HUES48 (cell line): Measurements from ENCODE around the gene VCAN.

Source experiments
- H3K27ac ChIP-seq: one replicate; pipeline ENCODE4 v1.7.0; 2013; ENCODE audit warnings: low read depth, low read length, inconsistent platforms
- H3K27me3 ChIP-seq: 2 replicates; pipeline ENCODE4 v1.6.1; 2013; ENCODE audit warnings: mild to moderate bottlenecking, low read length; ENCODE audit not compliant: control insufficient read depth, insufficient read depth
- H3K36me3 ChIP-seq: 2 replicates; pipeline ENCODE4 v1.6.1; 2013; ENCODE audit warnings: low read length; ENCODE audit not compliant: control insufficient read depth, insufficient read depth
- H3K4me1 ChIP-seq: 2 replicates; pipeline ENCODE4 v1.6.1; 2013; ENCODE audit warnings: mild to moderate bottlenecking, low read length; ENCODE audit not compliant: control insufficient read depth, insufficient read depth
- H3K4me3 ChIP-seq: 2 replicates; pipeline ENCODE4 v1.5.1; 2013; ENCODE audit warnings: mild to moderate bottlenecking, low read depth, low read length
- H3K9ac ChIP-seq: 2 replicates; pipeline ENCODE4 v1.6.1; 2013; ENCODE audit warnings: mild to moderate bottlenecking, low read depth, low read length, moderate library complexity
- H3K9me3 ChIP-seq: 2 replicates; pipeline ENCODE4 v1.6.1; 2013; ENCODE audit warnings: low read length; ENCODE audit not compliant: control insufficient read depth, insufficient read depth

VCAN gene

DNA sequence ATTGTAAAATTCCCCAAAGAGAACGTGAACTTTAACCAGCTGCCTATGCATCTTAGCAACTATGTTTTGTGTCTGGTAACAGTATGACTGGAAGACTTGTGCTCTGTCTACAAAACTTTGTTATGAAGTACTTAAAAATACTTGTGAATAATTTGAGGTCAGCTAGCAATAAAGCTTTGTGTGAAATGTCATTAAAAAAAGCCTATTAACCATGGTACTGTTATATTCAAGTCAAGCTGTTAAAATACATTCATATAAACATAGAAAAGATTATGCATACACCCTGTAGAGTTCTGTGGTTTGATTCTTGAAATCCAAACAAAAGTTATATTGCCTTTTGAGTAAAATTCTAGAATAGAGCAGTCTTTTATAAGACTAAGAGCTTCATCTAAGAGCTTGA, 60.1 kb downstream of the VCAN start:
- H3K9me3 ChIP-seq, result no peaks in the 10 kb centered on the region
- H3K9ac ChIP-seq, result no peak overlapping the region
- no peaks in the 10 kb centered on the region; the same call in 1 of the 2 replicates for H3K4me1 ChIP-seq
- peaks cover 41% of the 10 kb centered on the region for H3K36me3 ChIP-seq
- no peak overlapping the region for H3K27ac ChIP-seq
- no peaks in the 10 kb centered on the region for H3K27me3 ChIP-seq
- H3K4me3 ChIP-seq, result no peak overlapping the region

DNA sequence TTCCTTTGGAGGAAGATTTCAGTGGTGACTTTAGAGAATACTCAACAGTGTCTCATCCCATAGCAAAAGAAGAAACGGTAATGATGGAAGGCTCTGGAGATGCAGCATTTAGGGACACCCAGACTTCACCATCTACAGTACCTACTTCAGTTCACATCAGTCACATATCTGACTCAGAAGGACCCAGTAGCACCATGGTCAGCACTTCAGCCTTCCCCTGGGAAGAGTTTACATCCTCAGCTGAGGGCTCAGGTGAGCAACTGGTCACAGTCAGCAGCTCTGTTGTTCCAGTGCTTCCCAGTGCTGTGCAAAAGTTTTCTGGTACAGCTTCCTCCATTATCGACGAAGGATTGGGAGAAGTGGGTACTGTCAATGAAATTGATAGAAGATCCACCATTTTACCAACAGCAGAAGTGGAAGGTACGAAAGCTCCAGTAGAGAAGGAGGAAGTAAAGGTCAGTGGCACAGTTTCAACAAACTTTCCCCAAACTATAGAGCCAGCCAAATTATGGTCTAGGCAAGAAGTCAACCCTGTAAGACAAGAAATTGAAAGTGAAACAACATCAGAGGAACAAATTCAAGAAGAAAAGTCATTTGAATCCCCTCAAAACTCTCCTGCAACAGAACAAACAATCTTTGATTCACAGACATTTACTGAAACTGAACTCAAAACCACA, 67.4 kb downstream of the VCAN start:
- H3K27ac ChIP-seq, result no peak overlapping the region

DNA sequence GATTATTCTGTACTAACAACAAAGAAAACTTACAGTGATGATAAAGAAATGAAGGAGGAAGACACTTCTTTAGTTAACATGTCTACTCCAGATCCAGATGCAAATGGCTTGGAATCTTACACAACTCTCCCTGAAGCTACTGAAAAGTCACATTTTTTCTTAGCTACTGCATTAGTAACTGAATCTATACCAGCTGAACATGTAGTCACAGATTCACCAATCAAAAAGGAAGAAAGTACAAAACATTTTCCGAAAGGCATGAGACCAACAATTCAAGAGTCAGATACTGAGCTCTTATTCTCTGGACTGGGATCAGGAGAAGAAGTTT, 67.9 kb downstream of the VCAN start:
- H3K4me1 ChIP-seq, result no peaks in the 10 kb centered on the region
- peaks cover 87% of the 10 kb centered on the region for H3K36me3 ChIP-seq
- no peaks in the 10 kb centered on the region for H3K27me3 ChIP-seq
- no peak overlapping the region for H3K4me3 ChIP-seq
- H3K27ac ChIP-seq, result no peak overlapping the region
- H3K9ac ChIP-seq, result no peak overlapping the region
- no peaks in the 10 kb centered on the region for H3K9me3 ChIP-seq

More for the DNA sequence above, 67.4 kb downstream of the VCAN start:
- Histone ChIP-seq H3K9ac (no peak overlapping the region), H3K27me3 (no peaks in the 10 kb centered on the region), H3K4me3 (no peak overlapping the region), H3K36me3 (peaks cover 85% of the 10 kb centered on the region), H3K4me1 (no peaks in the 10 kb centered on the region), H3K9me3 (no peaks in the 10 kb centered on the region)

DNA sequence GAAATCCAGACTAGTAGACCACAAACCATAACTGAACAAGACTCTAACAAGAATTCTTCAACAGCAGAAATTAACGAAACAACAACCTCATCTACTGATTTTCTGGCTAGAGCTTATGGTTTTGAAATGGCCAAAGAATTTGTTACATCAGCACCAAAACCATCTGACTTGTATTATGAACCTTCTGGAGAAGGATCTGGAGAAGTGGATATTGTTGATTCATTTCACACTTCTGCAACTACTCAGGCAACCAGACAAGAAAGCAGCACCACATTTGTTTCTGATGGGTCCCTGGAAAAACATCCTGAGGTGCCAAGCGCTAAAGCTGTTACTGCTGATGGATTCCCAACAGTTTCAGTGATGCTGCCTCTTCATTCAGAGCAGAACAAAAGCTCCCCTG, 68.6 kb downstream of the VCAN start:
- H3K4me3 ChIP-seq, result no peak overlapping the region
- H3K36me3 ChIP-seq, result peaks cover 92% of the 10 kb centered on the region
- H3K4me1 ChIP-seq, result no peaks in the 10 kb centered on the region
- H3K27ac ChIP-seq, result no peak overlapping the region
- H3K27me3 ChIP-seq, result no peaks in the 10 kb centered on the region
- no peak overlapping the region for H3K9ac ChIP-seq
- H3K9me3 ChIP-seq, result no peaks in the 10 kb centered on the region

DNA sequence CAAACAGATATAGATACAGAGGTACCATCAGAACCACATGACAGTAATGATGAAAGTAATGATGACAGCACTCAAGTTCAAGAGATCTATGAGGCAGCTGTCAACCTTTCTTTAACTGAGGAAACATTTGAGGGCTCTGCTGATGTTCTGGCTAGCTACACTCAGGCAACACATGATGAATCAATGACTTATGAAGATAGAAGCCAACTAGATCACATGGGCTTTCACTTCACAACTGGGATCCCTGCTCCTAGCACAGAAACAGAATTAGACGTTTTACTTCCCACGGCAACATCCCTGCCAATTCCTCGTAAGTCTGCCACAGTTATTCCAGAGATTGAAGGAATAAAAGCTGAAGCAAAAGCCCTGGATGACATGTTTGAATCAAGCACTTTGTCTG, 69.2 kb downstream of the VCAN start:
- Histone ChIP-seq H3K27me3 (no peaks in the 10 kb centered on the region), H3K9me3 (no peaks in the 10 kb centered on the region), H3K36me3 (peaks cover 96% of the 10 kb centered on the region), H3K27ac (no peak overlapping the region), H3K9ac (no peak overlapping the region), H3K4me1 (no peaks in the 10 kb centered on the region), H3K4me3 (no peak overlapping the region)

DNA sequence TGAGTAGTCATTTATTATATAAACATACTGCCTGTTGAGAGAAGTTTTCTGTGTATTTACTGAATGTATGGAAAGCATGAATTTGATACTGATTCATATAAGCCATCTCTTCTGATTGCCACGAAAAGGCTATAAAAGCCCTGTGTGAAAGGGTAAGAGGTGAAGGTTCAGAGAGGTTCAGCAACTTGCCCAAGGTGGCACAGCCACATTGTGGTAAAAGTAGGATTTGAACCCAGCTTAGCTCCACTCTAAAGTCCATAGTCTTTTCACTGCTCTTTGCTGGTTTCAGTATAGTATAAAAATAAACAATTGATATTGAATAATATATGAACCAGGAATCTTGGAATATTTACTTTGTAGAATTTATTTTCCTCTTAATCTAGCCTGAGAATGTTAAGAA, 71.3 kb downstream of the VCAN start:
- Histone ChIP-seq H3K36me3 (peaks cover 96% of the 10 kb centered on the region), H3K9me3 (no peaks in the 10 kb centered on the region), H3K4me1 (no peaks in the 10 kb centered on the region), H3K4me3 (no peak overlapping the region), H3K27me3 (no peaks in the 10 kb centered on the region), H3K27ac (no peak overlapping the region), H3K9ac (no peak overlapping the region)

DNA sequence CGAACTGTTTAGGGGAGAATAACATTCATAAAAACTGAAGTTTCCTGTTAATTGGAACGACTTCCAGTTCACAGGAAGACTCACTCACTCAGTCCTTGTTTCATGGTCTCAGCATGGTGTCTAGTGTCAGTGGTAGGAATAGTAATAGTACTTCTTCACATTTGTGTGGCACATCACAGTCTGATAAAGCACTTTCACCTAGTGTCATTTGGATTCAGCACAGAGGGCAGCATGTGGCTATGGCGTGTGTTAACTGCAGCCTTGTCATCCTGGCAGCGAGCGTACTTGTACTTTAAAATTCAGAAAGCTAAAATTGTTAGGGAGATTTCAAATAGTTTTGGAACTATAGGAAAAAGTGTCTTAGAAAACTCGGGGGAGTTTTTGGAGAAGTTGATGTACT, 72.4 kb downstream of the VCAN start:
- Histone ChIP-seq H3K9ac (no peak overlapping the region), H3K36me3 (peaks cover 96% of the 10 kb centered on the region), H3K4me3 (no peak overlapping the region), H3K4me1 (no peaks in the 10 kb centered on the region), H3K9me3 (no peaks in the 10 kb centered on the region), H3K27me3 (no peaks in the 10 kb centered on the region), H3K27ac (no peak overlapping the region)

DNA sequence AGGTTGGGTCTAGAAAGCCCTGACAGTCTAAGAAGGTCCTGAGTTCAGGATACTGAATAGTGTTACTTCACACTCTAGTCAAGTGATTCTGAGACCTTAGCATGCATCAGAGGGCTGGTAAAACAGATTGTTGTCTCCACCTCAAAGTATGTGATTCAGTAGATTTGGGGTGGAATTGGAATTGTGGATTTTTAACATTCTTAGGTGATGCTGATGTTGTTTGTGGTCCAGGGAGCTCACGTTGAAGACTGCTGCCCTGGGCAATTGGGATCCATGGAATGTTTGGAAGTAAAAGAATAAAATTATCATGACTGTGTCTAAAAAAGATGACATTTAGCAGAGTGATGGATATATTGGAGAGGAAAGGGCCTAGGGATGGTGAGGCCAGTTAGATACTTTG, 75.6 kb downstream of the VCAN start:
- Histone ChIP-seq H3K27ac (no peak overlapping the region), H3K36me3 (peaks cover 94% of the 10 kb centered on the region), H3K27me3 (no peaks in the 10 kb centered on the region), H3K4me1 (no peaks in the 10 kb centered on the region), H3K9me3 (no peaks in the 10 kb centered on the region), H3K4me3 (no peak overlapping the region), H3K9ac (no peak overlapping the region)

DNA sequence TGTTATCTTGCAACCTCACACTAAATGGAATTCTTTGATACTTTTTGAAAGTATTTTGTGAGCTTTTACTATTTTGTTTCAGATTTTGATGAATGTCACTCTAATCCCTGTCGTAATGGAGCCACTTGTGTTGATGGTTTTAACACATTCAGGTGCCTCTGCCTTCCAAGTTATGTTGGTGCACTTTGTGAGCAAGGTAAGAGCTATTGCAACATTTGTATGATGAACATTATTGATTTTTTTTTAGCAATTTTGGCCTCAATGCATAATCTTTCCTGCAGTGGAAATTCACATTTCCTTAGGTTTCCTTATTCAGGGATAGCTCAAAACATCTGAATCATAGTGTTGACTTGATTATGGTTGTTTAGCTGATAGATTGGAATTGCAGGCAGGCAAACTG, 76.3 kb downstream of the VCAN start:
- no peaks in the 10 kb centered on the region for H3K4me1 ChIP-seq
- H3K9ac ChIP-seq, result no peak overlapping the region
- no peak overlapping the region for H3K4me3 ChIP-seq
- no peaks in the 10 kb centered on the region for H3K9me3 ChIP-seq
- no peaks in the 10 kb centered on the region for H3K27me3 ChIP-seq
- no peak overlapping the region for H3K27ac ChIP-seq
- peaks cover 94% of the 10 kb centered on the region for H3K36me3 ChIP-seq

DNA sequence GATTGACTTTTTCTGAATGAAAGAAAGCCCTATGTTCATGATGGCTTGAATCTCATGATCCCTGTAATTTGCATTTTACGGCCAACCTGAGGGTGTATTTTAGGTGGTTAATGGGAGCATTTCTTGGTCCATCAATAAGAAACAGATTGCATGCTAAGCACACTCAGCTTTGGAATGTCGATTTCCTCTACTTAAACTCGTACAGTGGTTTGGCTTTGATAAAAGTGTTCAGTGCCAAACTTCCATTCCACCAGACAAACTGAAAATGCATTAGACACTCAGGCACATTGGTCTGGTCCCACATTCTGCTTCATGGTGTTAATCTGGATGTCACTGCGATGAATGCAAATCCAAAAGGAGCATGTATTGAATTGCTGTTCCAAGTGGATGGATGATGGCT, 77.0 kb downstream of the VCAN start:
- no peak overlapping the region for H3K4me3 ChIP-seq
- H3K4me1 ChIP-seq, result no peaks in the 10 kb centered on the region
- H3K27ac ChIP-seq, result no peak overlapping the region
- peaks cover 95% of the 10 kb centered on the region for H3K36me3 ChIP-seq
- no peak overlapping the region for H3K9ac ChIP-seq
- no peaks in the 10 kb centered on the region for H3K27me3 ChIP-seq
- H3K9me3 ChIP-seq, result no peaks in the 10 kb centered on the region

DNA sequence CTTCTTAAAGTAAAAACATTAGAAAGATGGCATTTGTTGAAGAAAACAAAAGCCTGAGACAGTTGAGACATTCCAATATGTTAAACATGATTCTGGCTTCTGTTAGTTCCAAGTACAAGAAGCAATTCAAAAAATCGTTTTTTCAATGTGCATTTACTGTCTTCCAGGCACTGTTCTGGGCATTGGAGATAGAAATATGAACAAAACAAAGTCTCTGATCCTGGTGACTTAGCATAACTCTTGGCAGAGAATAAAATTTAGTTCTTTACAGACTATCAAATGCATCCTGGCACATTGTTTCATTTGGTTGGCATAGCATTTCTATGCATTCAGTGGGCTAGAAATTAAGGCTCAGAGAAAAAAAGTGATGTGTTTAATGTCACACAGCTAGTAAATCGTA, 77.5 kb downstream of the VCAN start:
- H3K9me3 ChIP-seq, result no peaks in the 10 kb centered on the region
- H3K27me3 ChIP-seq, result no peaks in the 10 kb centered on the region
- H3K4me1 ChIP-seq, result no peaks in the 10 kb centered on the region
- no peak overlapping the region for H3K27ac ChIP-seq
- peaks cover 95% of the 10 kb centered on the region for H3K36me3 ChIP-seq
- H3K4me3 ChIP-seq, result no peak overlapping the region
- no peak overlapping the region for H3K9ac ChIP-seq

DNA sequence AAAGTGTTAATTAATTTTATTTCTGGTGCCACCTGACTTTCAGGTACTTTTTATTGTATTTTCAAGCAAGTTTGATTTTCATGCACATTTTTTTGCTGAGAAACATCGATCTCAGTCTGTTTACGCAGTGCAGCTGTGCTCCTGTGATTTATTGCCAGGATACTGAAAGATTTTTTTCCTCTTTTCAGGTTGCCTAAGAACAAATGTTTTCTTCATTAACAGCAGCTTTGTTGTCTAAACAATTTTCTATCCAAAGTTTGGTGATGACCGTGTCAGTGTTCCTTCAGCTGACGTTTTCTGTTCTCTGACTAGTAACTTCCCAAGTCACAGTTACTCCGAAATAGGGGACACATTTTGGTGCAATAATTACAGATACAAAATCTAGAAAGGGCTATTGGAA, 78.1 kb downstream of the VCAN start:
- no peak overlapping the region for H3K9ac ChIP-seq
- H3K4me3 ChIP-seq, result no peak overlapping the region
- peaks cover 95% of the 10 kb centered on the region for H3K36me3 ChIP-seq
- H3K9me3 ChIP-seq, result no peaks in the 10 kb centered on the region
- no peaks in the 10 kb centered on the region for H3K27me3 ChIP-seq
- H3K27ac ChIP-seq, result no peak overlapping the region
- H3K4me1 ChIP-seq, result no peaks in the 10 kb centered on the region
